ENCODE data around the gene EME2.

DNA sequence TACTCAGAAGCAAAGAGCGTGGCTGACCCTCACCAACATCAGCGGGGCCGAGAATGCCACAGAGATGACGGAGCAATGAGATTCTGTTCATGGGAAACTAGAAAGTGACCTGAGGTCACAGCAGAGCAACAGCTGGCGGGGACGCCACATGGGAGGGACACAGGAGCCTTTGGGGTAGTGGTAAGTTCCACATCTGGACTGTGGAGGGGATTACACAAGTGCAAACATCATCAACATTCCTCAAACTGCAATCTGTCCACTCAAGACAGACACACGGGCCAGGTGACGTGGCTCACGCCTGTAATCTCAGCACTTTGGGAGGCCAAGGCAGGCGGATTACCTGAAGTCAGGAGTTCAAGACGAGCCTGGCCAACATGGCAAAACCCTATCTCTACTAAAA is 42.9 kb downstream of the EME2 start:
- TF ChIP-seq POLR2A (IDR thresholded peaks at IDR 0.05; ENCODE audit: low read depth, low read length): no peak
- no peak for TF ChIP-seq POLR2AphosphoS5 (IDR thresholded peaks at IDR 0.05; ENCODE audit: low read depth, low read length)
